HCT116 (cell line): ENCODE data around the gene ZNF48. TPM values are rescaled to one million over a fixed set of nuclear protein-coding genes. Genes with fewer than 3 reads are reported as not detected.
"Not testable (repeated sequence)": the region's sequence is repeated elsewhere in the genome, so short reads cannot be mapped to it uniquely, and the experiment has no call there.

Source experiments
- ATAC-seq: fragments of 200-7000 bp; cut with Tn5 transposase; 2 replicates; pipeline ENCODE4 v1.9.1; 2020; ENCODE audit warnings: mild to moderate bottlenecking, moderate library complexity
- BruUV-seq: library from RNA; stranded (reverse); fragments of 400-500 nt; replicated peaks from 2 replicates; lab custom pipeline; 2021; lab: Mats Ljungman, UMichigan
- CTCF ChIA-PET: fragments of 300-600 bp; sonication (Branson Sonifier 250); formaldehyde crosslinking; loops from one replicate; lab custom pipeline; 2021; ENCODE audit warnings: antibody characterized with exemption; lab: Charles Lee
- POLR2A ChIA-PET: fragments of 300-600, 350-600 bp; sonication (Branson Sonifier 250); formaldehyde crosslinking; loops from one replicate; lab custom pipeline; 2021; ENCODE audit warnings: antibody characterized with exemption; lab: Charles Lee
- RAD21 ChIA-PET, 2 experiments: fragments of 300-600 bp; sonication (Branson Sonifier 250); formaldehyde crosslinking; loops; one replicate each; lab custom pipeline; 2023; ENCODE audit warnings: low total read pairs in 2 of 2; ENCODE audit not compliant: uncharacterized antibody in 2 of 2, unreplicated experiment in 2 of 2, low non-redundant PET in 1 of 2; lab: Charles Lee
- DNase-seq: peaks from one replicate; pipeline ENCODE4 v3.0.0-alpha.2; 2010; ENCODE audit warnings: low read depth, low spot score
- H2AFZ ChIP-seq: fragments of 200-600 bp; shearing (Covaris generic), sonication (generic); 2 replicates; pipeline ENCODE4 v1.6.1; 2017; ENCODE audit warnings: low read depth, mixed run types, mixed read lengths, antibody characterized with exemption, low read length; ENCODE audit not compliant: poor library complexity, severe bottlenecking
- H3K27ac ChIP-seq: 2 replicates; pipeline ENCODE4 v1.5.1; 2012; ENCODE audit warnings: low read depth, low read length
- H3K27me3 ChIP-seq: fragments of 200-600 bp; sonication (generic); 2 replicates; pipeline ENCODE4 v1.6.1; 2016; ENCODE audit warnings: mixed run types, low read length, mixed read lengths; ENCODE audit not compliant: insufficient read depth
- H3K36me3 ChIP-seq, 2 experiments: fragments of 200-500 bp in 1 of 2; fragments of 200-600 bp in 1 of 2; sonication (Bioruptor generic) in 1 of 2; sonication (generic) in 1 of 2; 2 replicates each; pipeline versions ENCODE4 v1.5.1 to v1.6.1; 2014 to 2016; ENCODE audit warnings: low read length in 2 of 2, inconsistent platforms in 1 of 2, mixed read lengths in 1 of 2, mixed run types in 1 of 2; ENCODE audit not compliant: insufficient read depth in 2 of 2, control insufficient read depth in 1 of 2
- H3K4me1 ChIP-seq, 2 experiments: fragments of 200-600 bp in 1 of 2; sonication (generic) in 1 of 2; 2 replicates each; pipeline versions ENCODE4 v1.5.1 to v1.6.1; 2012 to 2017; ENCODE audit warnings: low read length in 2 of 2, inconsistent platforms in 1 of 2, mild to moderate bottlenecking in 1 of 2, mixed read lengths in 1 of 2, mixed run types in 1 of 2, moderate library complexity in 1 of 2; ENCODE audit not compliant: insufficient read depth in 2 of 2, control insufficient read depth in 1 of 2
- H3K4me2 ChIP-seq: fragments of 200-600 bp; sonication (generic); 2 replicates; pipeline ENCODE4 v1.6.1; 2017; ENCODE audit warnings: mixed run types, low read length, mixed read lengths
- H3K4me3 ChIP-seq, 2 experiments: fragments of 200-600 bp in 1 of 2; sonication (generic) in 1 of 2; replicated peaks in 1 of 2; 2 replicates each; pipeline ENCODE4 v1.5.1; 2011 to 2016; ENCODE audit warnings: low read length in 2 of 2, control low read depth in 1 of 2, low read depth in 1 of 2, mild to moderate bottlenecking in 1 of 2, mixed read lengths in 1 of 2, mixed run types in 1 of 2
- H3K79me2 ChIP-seq: fragments of 200-600 bp; sonication (generic); 2 replicates; pipeline ENCODE4 v1.6.1; 2017; ENCODE audit warnings: mild to moderate bottlenecking, mixed run types, low read length, moderate library complexity, mixed read lengths; ENCODE audit not compliant: insufficient read depth
- H3K9ac ChIP-seq: fragments of 200-600 bp; sonication (generic); 2 replicates; pipeline ENCODE4 v1.6.1; 2016; ENCODE audit warnings: low read length, mixed read lengths
- H3K9me2 ChIP-seq: fragments of 200-600 bp; sonication (generic), shearing (Covaris generic); 2 replicates; pipeline ENCODE4 v1.6.1; 2017; ENCODE audit warnings: mixed run types, mild to moderate bottlenecking, moderate library complexity; ENCODE audit not compliant: insufficient read depth
- H3K9me3 ChIP-seq, 2 experiments: fragments of 200-500 bp in 1 of 2; fragments of 200-600 bp in 1 of 2; sonication (Bioruptor generic) in 1 of 2; sonication (generic) in 1 of 2; 2 replicates each; pipeline ENCODE4 v1.6.1; 2014 to 2017; ENCODE audit warnings: low read length in 2 of 2, mixed read lengths in 2 of 2, inconsistent platforms in 1 of 2, low read depth in 1 of 2, mild to moderate bottlenecking in 1 of 2, mixed run types in 1 of 2, moderate library complexity in 1 of 2; ENCODE audit not compliant: control insufficient read depth in 1 of 2, insufficient read depth in 1 of 2
- H4K20me1 ChIP-seq: fragments of 200-600 bp; sonication (generic), shearing (Covaris generic); 2 replicates; pipeline ENCODE4 v1.6.1; 2017; ENCODE audit warnings: mixed run types, mild to moderate bottlenecking, moderate library complexity; ENCODE audit not compliant: insufficient read depth
- EGR1 ChIP-seq: IDR thresholded peaks from 2 replicates; pipeline ENCODE4 v1.6.1; 2012; ENCODE audit warnings: low read depth
- ELF1 ChIP-seq: IDR thresholded peaks from 2 replicates; pipeline ENCODE4 v1.6.1; 2012; ENCODE audit warnings: low read depth, borderline replicate concordance
- EZH2phosphoT487 ChIP-seq: fragments of 200-600 bp; IDR thresholded peaks from 2 replicates; pipeline ENCODE4 v1.6.1; 2018; ENCODE audit warnings: antibody characterized with exemption, borderline replicate concordance
- JUND ChIP-seq: IDR thresholded peaks from 2 replicates; pipeline ENCODE4 v1.6.1; 2012
- POLR2A ChIP-seq: IDR thresholded peaks from 2 replicates; pipeline ENCODE4 v1.7.0; 2011; ENCODE audit warnings: borderline replicate concordance; ENCODE audit not compliant: insufficient read depth, insufficient read length; ENCODE audit errors: extremely low read depth
- SIN3A ChIP-seq: IDR thresholded peaks from 2 replicates; pipeline ENCODE4 v1.6.1; 2012; ENCODE audit warnings: low read depth
- SRF ChIP-seq: IDR thresholded peaks from 2 replicates; pipeline ENCODE4 v1.6.1; 2012; ENCODE audit warnings: low read depth
- TCF7L2 ChIP-seq: IDR thresholded peaks from 2 replicates; pipeline ENCODE4 v1.7.0; 2011; ENCODE audit warnings: borderline replicate concordance, inconsistent platforms; ENCODE audit not compliant: insufficient read depth, insufficient read length; ENCODE audit errors: extremely low read depth
- YY1 ChIP-seq: IDR thresholded peaks from 2 replicates; pipeline ENCODE4 v1.6.1; 2011; ENCODE audit warnings: low read length, low read depth, moderate library complexity, mild to moderate bottlenecking; ENCODE audit not compliant: insufficient replicate concordance; ENCODE audit errors: extremely low read depth
- ZNF274 ChIP-seq: fragments of 200-500 bp; sonication (Bioruptor generic); IDR thresholded peaks from 2 replicates; pipeline ENCODE4 v1.6.1; 2014; ENCODE audit warnings: mild to moderate bottlenecking, low read depth, low read length, inconsistent platforms
- intact Hi-C: fragments of 100-400 bp; cut with micrococcal nuclease; formaldehyde crosslinking; loops from 2 replicates; pipeline ENCODE4 v1.10.0; 2022
- total RNA-seq: library from RNA; stranded (reverse); gene quantifications from one replicate; pipeline ENCODE4 v1.2.1, GENCODE V29; 2021; ENCODE audit not compliant: unreplicated experiment
- TF ChIP-seq, protein P1 (sequence below), 3 experiments: fragments of 200-600 bp in 1 of 3; sonication (generic) in 1 of 3; IDR thresholded peaks in 2 of 3; conservative IDR thresholded peaks in 1 of 3; 2 replicates each; pipeline ENCODE4 v1.5.1; 2012 to 2017; ENCODE audit warnings: low read depth in 2 of 3, low read length in 2 of 3, antibody characterized with exemption in 1 of 3, borderline replicate concordance in 1 of 3, control low read depth in 1 of 3, mild to moderate bottlenecking in 1 of 3, mixed read lengths in 1 of 3, mixed run types in 1 of 3, moderate library complexity in 1 of 3; ENCODE audit not compliant: insufficient read depth in 1 of 3
- TF ChIP-seq, protein P2 (sequence below): IDR thresholded peaks from 2 replicates; pipeline ENCODE4 v1.6.1; 2012

The ZNF48 gene
- total RNA-seq, 1 experiment from 2014 or later = 17.9 TPM

GRCh38 chr16:30395992-30396585, 869 bp downstream of the ZNF48 start:
- ChIA-PET CTCF (interaction anchor here (1.6 to 2.5 kb wide), 4 partner anchors 12 to 25 kb away, joined by 5 to 19 read pairs (median 8); partner anchors contain the start of gene ZNF771), POLR2A (interaction anchor here (1.2 to 2.1 kb wide), 5 partner anchors 9 to 34 kb away, joined by 3 to 10 read pairs (median 4); partner anchors contain the start of genes DCTPP1 and ZNF771), RAD21 (interaction anchor here in 1 of 2 experiments (1.9 kb wide), 1 partner anchor 41 kb away, joined by 4 read pairs; the partner anchor contains the start of gene CD2BP2)
- TF ChIP-seq EZH2phosphoT487 (no peak), EGR1 (no peak), SRF (no peak), POLR2A (no peak), JUND (no peak), ZNF274 (no peak), ELF1 (no peak), YY1 (no peak), SIN3A (no peak), TCF7L2 (no peak)
- TF ChIP-seq, protein P1, sequence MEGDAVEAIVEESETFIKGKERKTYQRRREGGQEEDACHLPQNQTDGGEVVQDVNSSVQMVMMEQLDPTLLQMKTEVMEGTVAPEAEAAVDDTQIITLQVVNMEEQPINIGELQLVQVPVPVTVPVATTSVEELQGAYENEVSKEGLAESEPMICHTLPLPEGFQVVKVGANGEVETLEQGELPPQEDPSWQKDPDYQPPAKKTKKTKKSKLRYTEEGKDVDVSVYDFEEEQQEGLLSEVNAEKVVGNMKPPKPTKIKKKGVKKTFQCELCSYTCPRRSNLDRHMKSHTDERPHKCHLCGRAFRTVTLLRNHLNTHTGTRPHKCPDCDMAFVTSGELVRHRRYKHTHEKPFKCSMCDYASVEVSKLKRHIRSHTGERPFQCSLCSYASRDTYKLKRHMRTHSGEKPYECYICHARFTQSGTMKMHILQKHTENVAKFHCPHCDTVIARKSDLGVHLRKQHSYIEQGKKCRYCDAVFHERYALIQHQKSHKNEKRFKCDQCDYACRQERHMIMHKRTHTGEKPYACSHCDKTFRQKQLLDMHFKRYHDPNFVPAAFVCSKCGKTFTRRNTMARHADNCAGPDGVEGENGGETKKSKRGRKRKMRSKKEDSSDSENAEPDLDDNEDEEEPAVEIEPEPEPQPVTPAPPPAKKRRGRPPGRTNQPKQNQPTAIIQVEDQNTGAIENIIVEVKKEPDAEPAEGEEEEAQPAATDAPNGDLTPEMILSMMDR (IDR thresholded peaks at IDR 0.05 in 2 of 3, conservative IDR thresholded peaks at IDR 0.05 in 1 of 3; ENCODE audit: borderline replicate concordance in 1 of 3, insufficient read depth in 1 of 3, low read depth in 2 of 3, low read length in 2 of 3) = no peak
- TF ChIP-seq, protein P2, sequence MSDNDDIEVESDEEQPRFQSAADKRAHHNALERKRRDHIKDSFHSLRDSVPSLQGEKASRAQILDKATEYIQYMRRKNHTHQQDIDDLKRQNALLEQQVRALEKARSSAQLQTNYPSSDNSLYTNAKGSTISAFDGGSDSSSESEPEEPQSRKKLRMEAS = no peak
- H3K79me2 ChIP-seq = peaks cover 25% of the 10 kb centered on the region
- H3K36me3 ChIP-seq = peaks cover 2 to 18% of the 10 kb centered on the region in 2 experiments; a peak in 3 of 4 replicates
- no peaks in the 10 kb centered on the region for H3K9me3 ChIP-seq
- DNase-seq (no peak), ATAC-seq (no peak)
- peak overlapping the region; percentile 87 for H3K9ac ChIP-seq
- H3K9me2 ChIP-seq = no peaks in the 10 kb centered on the region
- peak overlapping the region; percentile 97 for H3K27ac ChIP-seq
- intact Hi-C loops = loop anchor here (1.0 to 2.0 kb wide), 2 partner anchors 17 to 41 kb away; partner anchors contain the start of gene CD2BP2
- H3K27me3 ChIP-seq = no peaks in the 10 kb centered on the region
- H3K4me2 ChIP-seq = peak overlapping the region; percentile 88
- BruUV-seq = TSS peak; percentile 69
- peak overlapping the region; percentile 95 to 96 for H3K4me3 ChIP-seq
- no peaks in the 10 kb centered on the region for H4K20me1 ChIP-seq
- H2AFZ ChIP-seq = no peak overlapping the region
- H3K4me1 ChIP-seq = peaks cover 31 to 57% of the 10 kb centered on the region in 2 experiments

- H3K9me2 ChIP-seq, DNase-seq, H4K20me1 ChIP-seq, intact Hi-C loops, H2AFZ ChIP-seq, ATAC-seq, H3K27me3 ChIP-seq, BruUV-seq, H3K9me3 ChIP-seq: not testable (repeated sequence)
- H3K4me3 ChIP-seq = peak overlapping the region; percentile 95 to 96
- H3K4me2 ChIP-seq = peak overlapping the region; percentile 88
- H3K9ac ChIP-seq = peak overlapping the region; percentile 87
- POLR2A ChIA-PET = interaction anchor here (1.5 to 2.1 kb wide), 2 partner anchors 8 to 10 kb away, joined by 3 to 10 read pairs; partner anchors contain the start of gene ZNF771
- H3K36me3 ChIP-seq = peaks cover 2 to 18% of the 10 kb centered on the region in 2 experiments; a peak in 3 of 4 replicates
- H3K4me1 ChIP-seq = peaks cover 36 to 62% of the 10 kb centered on the region in 2 experiments
- CTCF ChIA-PET = interaction anchor here (2.5 kb wide), 1 partner anchor 13 kb away, joined by 19 read pairs; no protein-coding TSS in a partner anchor
- H3K27ac ChIP-seq = peak overlapping the region; percentile 97
- RAD21 ChIA-PET = interaction anchor here in 1 of 2 experiments (0.6 to 1.9 kb wide), 2 partner anchors 22 to 42 kb away, joined by 3 to 4 read pairs; partner anchors contain the start of gene CD2BP2
- peaks cover 25% of the 10 kb centered on the region for H3K79me2 ChIP-seq
Observed at GRCh38 chr16:30396627-30397026, 1.4 kb downstream of the ZNF48 start.
